ENCODE data around the gene RFTN1.

The RFTN1 gene

GRCh38 chr3:16399473-16399872 is 114.0 kb downstream of the RFTN1 start:
- DNase-seq = no peak

- DNase-seq = no peak
These were observed 114.9 kb downstream of the RFTN1 start for GRCh38 chr3:16398648-16399047.

GRCh38 chr3:16396202-16396601 is 117.3 kb downstream of the RFTN1 start:
- DNase-seq = no peak

GRCh38 chr3:16395212-16395611 is 118.3 kb downstream of the RFTN1 start:
- no peak for DNase-seq

- DNase-seq = no peak
These were observed 118.9 kb downstream of the RFTN1 start for GRCh38 chr3:16394639-16395038.

- DNase-seq = no peak
These were observed 120.8 kb downstream of the RFTN1 start for GRCh38 chr3:16392717-16393116.

- no peak for DNase-seq
These were observed 121.4 kb downstream of the RFTN1 start for GRCh38 chr3:16392065-16392464.

- DNase-seq = no peak
These were observed 122.9 kb downstream of the RFTN1 start for GRCh38 chr3:16390581-16390980.

GRCh38 chr3:16388850-16389441 is 124.6 kb downstream of the RFTN1 start:
- no peak for DNase-seq

- DNase-seq = no peak
These were observed 126.9 kb downstream of the RFTN1 start for GRCh38 chr3:16386561-16386960.

GRCh38 chr3:16385151-16385550 is 128.3 kb downstream of the RFTN1 start:
- no peak for DNase-seq

- DNase-seq = no peak
These were observed 129.6 kb downstream of the RFTN1 start for GRCh38 chr3:16383864-16384263.

- DNase-seq = no peak
These were observed 130.7 kb downstream of the RFTN1 start for GRCh38 chr3:16382845-16383244.

- DNase-seq = no peak
These were observed 132.1 kb downstream of the RFTN1 start for GRCh38 chr3:16381426-16381825.

- no peak for DNase-seq
These were observed 133.1 kb downstream of the RFTN1 start for GRCh38 chr3:16380421-16380820.

- no peak for DNase-seq
These were observed 133.7 kb downstream of the RFTN1 start for GRCh38 chr3:16379838-16380237.

- DNase-seq = no peak
These were observed 134.6 kb downstream of the RFTN1 start for GRCh38 chr3:16378920-16379319.

- DNase-seq = no peak
These were observed 135.1 kb downstream of the RFTN1 start for GRCh38 chr3:16378415-16378814.

GRCh38 chr3:16377847-16378302 is 135.6 kb downstream of the RFTN1 start:
- no peak for DNase-seq

GRCh38 chr3:16377196-16377595 is 136.3 kb downstream of the RFTN1 start:
- no peak for DNase-seq

- no peak for DNase-seq
These were observed 137.6 kb downstream of the RFTN1 start for GRCh38 chr3:16375891-16376290.

GRCh38 chr3:16374935-16375245 is 138.6 kb downstream of the RFTN1 start:
- no peak for DNase-seq

- DNase-seq = no peak
These were observed 139.2 kb downstream of the RFTN1 start for GRCh38 chr3:16374047-16374934.

GRCh38 chr3:16373341-16373946 is 140.1 kb downstream of the RFTN1 start:
- DNase-seq = no peak
